Endothelial cell of umbilical vein (primary cell): ENCODE results near the gene NAGS. TPM values are rescaled to one million over a fixed set of nuclear protein-coding genes. Genes with fewer than 3 reads are reported as not detected.

Source experiments
- BruUV-seq: library from RNA; stranded (reverse); fragments of 400-500 nt; replicated peaks from 2 replicates; lab custom pipeline; 2021; lab: Mats Ljungman, UMichigan
- CTCF ChIA-PET: fragments of 300-600, 350-600 bp; sonication (Branson Sonifier 250); formaldehyde crosslinking; loops from one replicate; lab custom pipeline; 2021; ENCODE audit warnings: antibody characterized with exemption, inconsistent platforms; lab: Charles Lee
- POLR2A ChIA-PET: fragments of 300-600, 350-600 bp; sonication (Branson Sonifier 250); formaldehyde crosslinking; loops from one replicate; lab custom pipeline; 2021; ENCODE audit warnings: antibody characterized with exemption, inconsistent platforms; lab: Charles Lee
- DNase-seq: peaks from one replicate; pipeline ENCODE4 v3.0.0-alpha.2; 2011; ENCODE audit warnings: low read depth, low spot score
- FAIRE-seq: peaks from 2 replicates; lab custom pipeline; 2011; peaks lifted over from hg19 to GRCh38; lab: Jason Lieb, UNC
- H2AFZ ChIP-seq: 2 replicates; pipeline ENCODE4 v1.6.0; 2012; ENCODE audit warnings: low read depth, low read length, control low read depth, inconsistent platforms
- H3K27ac ChIP-seq: 2 replicates; pipeline ENCODE4 v1.5.1; 2011; ENCODE audit warnings: low read depth, mild to moderate bottlenecking, control low read depth, low read length, moderate library complexity; ENCODE audit not compliant: insufficient read depth
- H3K27me3 ChIP-seq, 2 experiments: 2 replicates each; pipeline versions ENCODE4 v1.6.0 to v1.6.1; 2011; ENCODE audit warnings: low read length in 2 of 2, mixed read lengths in 1 of 2; ENCODE audit not compliant: control insufficient read depth in 2 of 2, insufficient read depth in 2 of 2
- H3K36me3 ChIP-seq, 2 experiments: 2 replicates in 1 of 2; 3 replicates in 1 of 2; pipeline ENCODE4 v1.5.1; 2011; ENCODE audit warnings: low read length in 2 of 2, mild to moderate bottlenecking in 1 of 2, moderate library complexity in 1 of 2; ENCODE audit not compliant: control insufficient read depth in 2 of 2, insufficient read depth in 2 of 2; ENCODE audit errors: extremely low read depth in 1 of 2
- H3K4me1 ChIP-seq: 3 replicates; pipeline ENCODE4 v1.5.1; 2011; ENCODE audit warnings: mild to moderate bottlenecking, low read length; ENCODE audit not compliant: control insufficient read depth, insufficient read depth; ENCODE audit errors: extremely low read depth
- H3K4me2 ChIP-seq: 2 replicates; pipeline ENCODE4 v1.6.1; 2011; ENCODE audit warnings: low read length, control low read depth, mixed read lengths; ENCODE audit not compliant: insufficient read depth
- H3K4me3 ChIP-seq, 3 experiments: fragments of 200-600 bp in 1 of 3; sonication (generic), shearing (Covaris generic) in 1 of 3; replicated peaks in 1 of 3; 2 replicates each; pipeline ENCODE4 v1.5.1; 2011 to 2016; ENCODE audit warnings: control low read depth in 3 of 3, low read length in 3 of 3, mild to moderate bottlenecking in 2 of 3, inconsistent platforms in 1 of 3, low read depth in 1 of 3, moderate library complexity in 1 of 3; ENCODE audit not compliant: insufficient read depth in 1 of 3
- H3K79me2 ChIP-seq: 2 replicates; pipeline ENCODE4 v1.6.0; 2012; ENCODE audit warnings: low read length, inconsistent platforms; ENCODE audit not compliant: control insufficient read depth, insufficient read depth
- H3K9ac ChIP-seq: replicated peaks from 2 replicates; pipeline ENCODE3; 2011; ENCODE audit warnings: low read length, control low read depth; ENCODE audit not compliant: insufficient read depth; ENCODE audit errors: extremely low read depth
- H3K9me1 ChIP-seq: replicated peaks from 3 replicates; pipeline ENCODE4 v1.6.0; 2011; ENCODE audit warnings: mild to moderate bottlenecking, low read length; ENCODE audit not compliant: control insufficient read depth, insufficient read depth; ENCODE audit errors: extremely low read depth
- H3K9me3 ChIP-seq: replicated peaks from 2 replicates; pipeline ENCODE4 v1.5.1; 2012; ENCODE audit warnings: low read length, inconsistent platforms; ENCODE audit not compliant: control insufficient read depth, insufficient read depth
- H4K20me1 ChIP-seq: replicated peaks from 2 replicates; pipeline ENCODE3; 2011; ENCODE audit warnings: mild to moderate bottlenecking, low read length; ENCODE audit not compliant: control insufficient read depth, insufficient read depth; ENCODE audit errors: extremely low read depth
- EZH2 ChIP-seq: IDR thresholded peaks from 2 replicates; pipeline ENCODE4 v1.6.1; 2012; ENCODE audit warnings: borderline replicate concordance, low read depth, mild to moderate bottlenecking, moderate library complexity, low read length, inconsistent platforms; ENCODE audit not compliant: severe bottlenecking
- FOS ChIP-seq: IDR thresholded peaks from 2 replicates; pipeline ENCODE4 v1.6.1; 2011; ENCODE audit warnings: mild to moderate bottlenecking, low read length, moderate library complexity, borderline replicate concordance; ENCODE audit not compliant: insufficient read depth
- GATA2 ChIP-seq: IDR thresholded peaks from 2 replicates; pipeline ENCODE4 v1.7.0; 2011; ENCODE audit warnings: low read depth, mild to moderate bottlenecking, moderate library complexity, mixed read lengths, low read length; ENCODE audit not compliant: insufficient read length, insufficient read depth
- JUN ChIP-seq: IDR thresholded peaks from 2 replicates; pipeline ENCODE4 v1.6.1; 2011; ENCODE audit warnings: borderline replicate concordance, low read depth; ENCODE audit not compliant: insufficient read length, insufficient read depth
- MAX ChIP-seq: IDR thresholded peaks from 2 replicates; pipeline ENCODE4 v1.6.1; 2011; ENCODE audit not compliant: insufficient read depth, insufficient read length
- MYC ChIP-seq: IDR thresholded peaks from one replicate; pipeline ENCODE4 v1.6.1; 2011; ENCODE audit warnings: mild to moderate bottlenecking, low read depth, low read length
- POLR2A ChIP-seq: IDR thresholded peaks from 2 replicates; pipeline ENCODE4 v1.6.1; 2012; ENCODE audit warnings: low read depth, mild to moderate bottlenecking, control low read depth, low read length
- POLR2AphosphoS5 ChIP-seq: IDR thresholded peaks from 2 replicates; pipeline ENCODE4 v1.6.1; 2012; ENCODE audit warnings: low read depth, mild to moderate bottlenecking, control low read depth, low read length, moderate library complexity; ENCODE audit not compliant: insufficient read depth
- dilution Hi-C: fragments of 300-500 bp; cut with MboI; formaldehyde crosslinking; loops from one replicate; pipeline ENCODE4 v1.15.0; 2019; ENCODE audit warnings: low sequenced_read_pairs; ENCODE audit not compliant: extremely low pct_ligation_motif_present
- intact Hi-C: fragments of 100-400 bp; cut with micrococcal nuclease; formaldehyde crosslinking; loops from one replicate; pipeline ENCODE4 v1.10.0; 2022
- polyA plus RNA-seq, 4 experiments: library from polyadenylated mRNA; depleted of rRNA in 3 of 4; stranded (reverse) in 3 of 4; unstranded in 1 of 4; fragments of >200 nt; gene quantifications; 2 replicates each; pipeline versions ENCODE4 v1.2.1 to v1.2.3, GENCODE V29; 2011 to 2012; ENCODE audit warnings: missing spikeins in 1 of 4
- total RNA-seq: library from RNA; stranded (reverse); gene quantifications from 2 replicates; pipeline ENCODE4 v1.2.3, GENCODE V29; 2021
- TF ChIP-seq, protein P1 (sequence below), 2 donors: IDR thresholded peaks; 1 replicate in 1 of 2; 2 replicates in 1 of 2; pipeline ENCODE4 v1.5.1; 2011; ENCODE audit warnings: low read length in 2 of 2, mild to moderate bottlenecking in 2 of 2, moderate library complexity in 2 of 2, control low read depth in 1 of 2, inconsistent platforms in 1 of 2, low read depth in 1 of 2; ENCODE audit not compliant: insufficient read depth in 1 of 2; ENCODE audit errors: extremely low read depth in 1 of 2

Gene NAGS
- total and polyA plus RNA-seq, 2 donors (not counting 3 experiments of a cell fraction or from before 2014, with no cell fraction given), result 3.3 to 6.1 TPM

- H3K9me1 ChIP-seq, result no peaks in the 10 kb centered on the region
- H3K9ac ChIP-seq, result no peak overlapping the region
- TSS peak; percentile 9 for BruUV-seq
- dilution Hi-C loops (no loop called here), intact Hi-C loops (loop anchor here (10.0 kb wide), 1 partner anchor 106 kb away; no protein-coding TSS in a partner anchor)
- no peaks in the 10 kb centered on the region for H4K20me1 ChIP-seq
- no peak for DNase-seq
- peaks cover 21% of the 10 kb centered on the region for H3K4me1 ChIP-seq
- no peaks in the 10 kb centered on the region for H3K27me3 ChIP-seq
- no peak overlapping the region for H3K4me3 ChIP-seq
- CTCF ChIA-PET, result interaction anchor here (1.1 to 6.0 kb wide), 8 partner anchors 29 to 202 kb away, joined by 3 to 27 read pairs (median 5); partner anchors contain the start of gene HDAC5
- peaks cover 9% of the 10 kb centered on the region for H3K79me2 ChIP-seq
- no peak overlapping the region for H3K4me2 ChIP-seq
- POLR2A ChIA-PET, result no interaction called here
- no peak overlapping the region for H3K27ac ChIP-seq
- TF ChIP-seq POLR2A, result no peak
- TF ChIP-seq MAX, result no peak
- TF ChIP-seq GATA2, result no peak
- no peak for TF ChIP-seq POLR2AphosphoS5
- TF ChIP-seq JUN, result no peak
- TF ChIP-seq, protein P1, sequence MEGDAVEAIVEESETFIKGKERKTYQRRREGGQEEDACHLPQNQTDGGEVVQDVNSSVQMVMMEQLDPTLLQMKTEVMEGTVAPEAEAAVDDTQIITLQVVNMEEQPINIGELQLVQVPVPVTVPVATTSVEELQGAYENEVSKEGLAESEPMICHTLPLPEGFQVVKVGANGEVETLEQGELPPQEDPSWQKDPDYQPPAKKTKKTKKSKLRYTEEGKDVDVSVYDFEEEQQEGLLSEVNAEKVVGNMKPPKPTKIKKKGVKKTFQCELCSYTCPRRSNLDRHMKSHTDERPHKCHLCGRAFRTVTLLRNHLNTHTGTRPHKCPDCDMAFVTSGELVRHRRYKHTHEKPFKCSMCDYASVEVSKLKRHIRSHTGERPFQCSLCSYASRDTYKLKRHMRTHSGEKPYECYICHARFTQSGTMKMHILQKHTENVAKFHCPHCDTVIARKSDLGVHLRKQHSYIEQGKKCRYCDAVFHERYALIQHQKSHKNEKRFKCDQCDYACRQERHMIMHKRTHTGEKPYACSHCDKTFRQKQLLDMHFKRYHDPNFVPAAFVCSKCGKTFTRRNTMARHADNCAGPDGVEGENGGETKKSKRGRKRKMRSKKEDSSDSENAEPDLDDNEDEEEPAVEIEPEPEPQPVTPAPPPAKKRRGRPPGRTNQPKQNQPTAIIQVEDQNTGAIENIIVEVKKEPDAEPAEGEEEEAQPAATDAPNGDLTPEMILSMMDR (IDR thresholded peaks at IDR 0.05; ENCODE audit: extremely low read depth in 1 of 2, insufficient read depth in 1 of 2, low read depth in 1 of 2, low read length in 2 of 2), result no peak
- no peak for TF ChIP-seq FOS
- TF ChIP-seq EZH2, result no peak
- TF ChIP-seq MYC, result no peak
- H2AFZ ChIP-seq, result no peak overlapping the region
- H3K9me3 ChIP-seq, result no peaks in the 10 kb centered on the region
- FAIRE-seq, result no peak
- H3K36me3 ChIP-seq, result no peaks in the 10 kb centered on the region
Observed at GRCh38 chr17:44008205-44008909, 3.9 kb downstream of the NAGS start.
